ENCODE data around the gene LRFN4.

LRFN4 gene

GRCh38 chr11:66845876-66846212 is 11.0 kb upstream of the LRFN4 start:
- no peak for DNase-seq

GRCh38 chr11:66846671-66847091 is 10.2 kb upstream of the LRFN4 start:
- DNase-seq, result no peak

GRCh38 chr11:66847461-66848232 is 9.2 kb upstream of the LRFN4 start:
- DNase-seq, result no peak

GRCh38 chr11:66848671-66849500 is 8.0 kb upstream of the LRFN4 start:
- DNase-seq, result no peak

- no peak for DNase-seq
These were observed 7.2 kb upstream of the LRFN4 start for GRCh38 chr11:66849501-66850234.

- no peak for DNase-seq
These were observed 6.7 kb upstream of the LRFN4 start for GRCh38 chr11:66850235-66850587.

GRCh38 chr11:66850588-66851238 is 6.2 kb upstream of the LRFN4 start:
- DNase-seq, result no peak

GRCh38 chr11:66851239-66851596 is 5.6 kb upstream of the LRFN4 start:
- DNase-seq, result no peak

- no peak for DNase-seq
These were observed 5.0 kb upstream of the LRFN4 start for GRCh38 chr11:66851698-66852465.

GRCh38 chr11:66852466-66853241 is 4.2 kb upstream of the LRFN4 start:
- DNase-seq, result no peak

GRCh38 chr11:66853242-66854229 is 3.3 kb upstream of the LRFN4 start:
- no peak for DNase-seq

- no peak for DNase-seq
These were observed 2.6 kb upstream of the LRFN4 start for GRCh38 chr11:66854231-66854661.

GRCh38 chr11:66854729-66855211 is 2.1 kb upstream of the LRFN4 start:
- DNase-seq, result no peak

GRCh38 chr11:66855574-66856495 is 1.0 kb upstream of the LRFN4 start:
- DNase-seq, result peak; percentile 90

- DNase-seq, result no peak
These were observed 516 bp downstream of the LRFN4 start for GRCh38 chr11:66857234-66857926.

GRCh38 chr11:66857927-66858185 is 992 bp downstream of the LRFN4 start:
- DNase-seq, result no peak

- DNase-seq, result no peak
These were observed 1.5 kb downstream of the LRFN4 start for GRCh38 chr11:66858186-66858938.
